ENCODE results near the gene AMPD1. TPM values are rescaled to one million over a fixed set of nuclear protein-coding genes. Genes with fewer than 3 reads are reported as not detected.
A peak's percentile ranks its signal among the peaks of the same experiment; 100 is the strongest.

AMPD1 gene
- polyA plus RNA-seq, 1 donor (not counting 4 experiments of a cell fraction or from before 2014, with no cell fraction given) = not detected

GRCh38 chr1:114718661-114719423, 23.5 kb upstream of the AMPD1 start:
- no peaks in the 10 kb centered on the region for H3K9me3 ChIP-seq (ENCODE audit: control insufficient read depth, low read depth, low read length)
- H3K4me3 ChIP-seq (ENCODE audit: control insufficient read depth in 2 of 3, extremely low read depth in 1 of 3, insufficient read depth in 2 of 3, low read depth in 1 of 3, low read length in 3 of 3) = no peak overlapping the region
- no peak overlapping the region for H2AFZ ChIP-seq (ENCODE audit: control insufficient read depth, low read length)
- H3K4me2 ChIP-seq (ENCODE audit: control insufficient read depth, extremely low read depth, insufficient read depth, low read depth, low read length) = no peak overlapping the region
- FAIRE-seq (no peak), DNase-seq (ENCODE audit: low read depth, low spot score) (no peak)
- no peaks in the 10 kb centered on the region for H3K27me3 ChIP-seq (ENCODE audit: control insufficient read depth, extremely low read depth, insufficient read depth, low read length)
- no peak overlapping the region for H3K9ac ChIP-seq (ENCODE audit: control insufficient read depth, extremely low read depth, insufficient read depth, low read length)
- H3K79me2 ChIP-seq (ENCODE audit: control insufficient read depth, insufficient read depth, low read length) = peaks cover 24% of the 10 kb centered on the region
- no peaks in the 10 kb centered on the region for H4K20me1 ChIP-seq (ENCODE audit: control insufficient read depth, extremely low read depth, insufficient read depth, low read length)
- H3K27ac ChIP-seq (ENCODE audit: control insufficient read depth, insufficient read depth, low read length) = peak overlapping the region; percentile 69
- H3K36me3 ChIP-seq (ENCODE audit: control insufficient read depth in 2 of 2, extremely low read depth in 1 of 2, insufficient read depth in 2 of 2, low read length in 2 of 2) = peaks cover 12 to 20% of the 10 kb centered on the region in 2 experiments
- H3K4me1 ChIP-seq (ENCODE audit: control insufficient read depth, extremely low read depth, insufficient read depth, low read length) = peaks cover 12% of the 10 kb centered on the region
- dilution Hi-C loops (cut with MboI; ENCODE audit: extremely low pct_ligation_motif_present, low sequenced_read_pairs) = no loop called here
- TF ChIP-seq CTCF (optimal IDR thresholded peaks at IDR 0.05 in 1 of 3, IDR thresholded peaks at IDR 0.05 in 1 of 3, conservative IDR thresholded peaks at IDR 0.05 in 1 of 3; ENCODE audit: extremely low read depth in 1 of 3, insufficient read depth in 2 of 3, low read length in 3 of 3) (no peak), EZH2 (IDR thresholded peaks at IDR 0.05; ENCODE audit: low read length) (no peak)
- no peaks in the 10 kb centered on the region for H3K9me1 ChIP-seq (ENCODE audit: control insufficient read depth, extremely low read depth, insufficient read depth, low read length)

GRCh38 chr1:114716304-114717170, 21.2 kb upstream of the AMPD1 start, which contains the start of gene NRAS:
Gene NRAS, minus strand, starts transcription at chr1:114716771. Its CDS starts 611 bp downstream, at chr1:114716160.
- Histone ChIP-seq H3K4me1 (ENCODE audit: control insufficient read depth, extremely low read depth, insufficient read depth, low read length) (peaks cover 12% of the 10 kb centered on the region), H3K36me3 (ENCODE audit: control insufficient read depth in 2 of 2, extremely low read depth in 1 of 2, insufficient read depth in 2 of 2, low read length in 2 of 2) (peaks cover 14 to 27% of the 10 kb centered on the region in 2 experiments), H3K4me2 (ENCODE audit: control insufficient read depth, extremely low read depth, insufficient read depth, low read depth, low read length) (peak within 1 kb of the TSS; percentile 97), H3K27ac (ENCODE audit: control insufficient read depth, insufficient read depth, low read length) (peak within 1 kb of the TSS; percentile 99), H3K4me3 (ENCODE audit: control insufficient read depth in 2 of 3, extremely low read depth in 1 of 3, insufficient read depth in 2 of 3, low read depth in 1 of 3, low read length in 3 of 3) (peak within 1 kb of the TSS; percentile 80 to 96 (median 82)), H3K9ac (ENCODE audit: control insufficient read depth, extremely low read depth, insufficient read depth, low read length) (peak within 1 kb of the TSS; percentile 99), H2AFZ (ENCODE audit: control insufficient read depth, low read length) (peak within 1 kb of the TSS; percentile 53), H4K20me1 (ENCODE audit: control insufficient read depth, extremely low read depth, insufficient read depth, low read length) (no peaks in the 10 kb centered on the region), H3K79me2 (ENCODE audit: control insufficient read depth, insufficient read depth, low read length) (peaks cover 37% of the 10 kb centered on the region), H3K9me1 (ENCODE audit: control insufficient read depth, extremely low read depth, insufficient read depth, low read length) (no peaks in the 10 kb centered on the region), H3K9me3 (ENCODE audit: control insufficient read depth, low read depth, low read length) (no peaks in the 10 kb centered on the region), H3K27me3 (ENCODE audit: control insufficient read depth, extremely low read depth, insufficient read depth, low read length) (no peaks in the 10 kb centered on the region)
- dilution Hi-C loops (cut with MboI; ENCODE audit: extremely low pct_ligation_motif_present, low sequenced_read_pairs) = no loop called here
- no peak for TF ChIP-seq EZH2 (IDR thresholded peaks at IDR 0.05; ENCODE audit: low read length)
- FAIRE-seq = no peak
- DNase-seq (ENCODE audit: low read depth, low spot score) = peak; percentile 50

Measured in keratinocyte (primary cell).